HG02623 (cell line): ENCODE results near the gene PBLD.
"Not testable (repeated sequence)": the region's sequence is repeated elsewhere in the genome, so short reads cannot be mapped to it uniquely, and the experiment has no call there.

ENCODE experiments used
- ATAC-seq: cut with Tn5 transposase; IDR thresholded peaks from one replicate; pipeline ENCODE4 v1.9.1; 2021; ENCODE audit warnings: moderate library complexity; ENCODE audit not compliant: unreplicated experiment

Gene PBLD

GRCh38 chr10:68284062-68285001 is 48.4 kb downstream of the PBLD start:
- no peak for ATAC-seq

- ATAC-seq: no peak
Measured at GRCh38 chr10:68280758-68281157, 52.0 kb downstream of the PBLD start.

- not testable (repeated sequence) for ATAC-seq
Measured at GRCh38 chr10:68278906-68279753, 53.6 kb downstream of the PBLD start.

- not testable (repeated sequence) for ATAC-seq
Measured at GRCh38 chr10:68277814-68278213, 54.9 kb downstream of the PBLD start.

GRCh38 chr10:68276224-68276623 is 56.5 kb downstream of the PBLD start:
- ATAC-seq: no peak

- ATAC-seq: no peak
Measured at GRCh38 chr10:68275600-68276126, 57.1 kb downstream of the PBLD start.

GRCh38 chr10:68272833-68273232 is 59.9 kb downstream of the PBLD start:
- ATAC-seq: no peak

GRCh38 chr10:68271196-68271882 is 61.4 kb downstream of the PBLD start:
- no peak for ATAC-seq

GRCh38 chr10:68269562-68270290 is 63.0 kb downstream of the PBLD start:
- ATAC-seq: no peak

GRCh38 chr10:68261132-68261856 is 71.4 kb downstream of the PBLD start:
- ATAC-seq: no peak

GRCh38 chr10:68253346-68253745 is 79.4 kb downstream of the PBLD start:
- no peak for ATAC-seq

GRCh38 chr10:68251625-68252495 is 80.9 kb downstream of the PBLD start:
- ATAC-seq: no peak

GRCh38 chr10:68251151-68251550 is 81.6 kb downstream of the PBLD start:
- ATAC-seq: no peak

- ATAC-seq: no peak
Measured at GRCh38 chr10:68249297-68249696, 83.4 kb downstream of the PBLD start.

- ATAC-seq: no peak
Measured at GRCh38 chr10:68247931-68248330, 84.8 kb downstream of the PBLD start.

GRCh38 chr10:68246397-68246796 is 86.3 kb downstream of the PBLD start:
- ATAC-seq: not testable (repeated sequence)

- ATAC-seq: no peak
Measured at GRCh38 chr10:68242051-68242450, 90.7 kb downstream of the PBLD start.

GRCh38 chr10:68239596-68240150 is 93.1 kb downstream of the PBLD start:
- ATAC-seq: no peak
